Neural crest cell (in vitro differentiated cells): Measurements from ENCODE around the gene OXCT1. TPM values are rescaled to one million over a fixed set of nuclear protein-coding genes. Genes with fewer than 3 reads are reported as not detected.
"Not testable (repeated sequence)": the region's sequence is repeated elsewhere in the genome, so short reads cannot be mapped to it uniquely, and the experiment has no call there.

Experiments used
- DNase-seq: peaks from one replicate; pipeline ENCODE4 v3.0.0; 2021; ENCODE audit warnings: low read depth, mixed read lengths, low spot score
- H3K27ac Mint-ChIP-seq: one replicate; pipeline ENCODE4 v1.8.0; 2021; ENCODE audit warnings: mild to moderate bottlenecking, mixed read lengths; ENCODE audit not compliant: unreplicated experiment
- H3K27me3 Mint-ChIP-seq: 2 replicates; pipeline ENCODE4 v1.8.0; 2021; ENCODE audit warnings: low read depth, mild to moderate bottlenecking, mixed read lengths
- H3K36me3 Mint-ChIP-seq: 2 replicates; pipeline ENCODE4 v1.8.0; 2021; ENCODE audit warnings: low read depth, mild to moderate bottlenecking, mixed read lengths
- H3K4me1 Mint-ChIP-seq: 2 replicates; pipeline ENCODE4 v1.8.0; 2021; ENCODE audit warnings: mixed read lengths
- H3K4me3 Mint-ChIP-seq: one replicate; pipeline ENCODE4 v1.8.0; 2021; ENCODE audit warnings: mild to moderate bottlenecking, mixed read lengths
- H3K9me3 Mint-ChIP-seq: 2 replicates; pipeline ENCODE4 v1.8.0; 2021; ENCODE audit warnings: mixed read lengths
- total RNA-seq: library from RNA; stranded (reverse); gene quantifications from 2 replicates; pipeline ENCODE4 v1.2.1, GENCODE V29; 2021
- TF ChIP-seq, protein P1 (sequence below): fragments of 200-600 bp; sonication (generic); conservative IDR thresholded peaks from 2 replicates; pipeline ENCODE4 v1.5.0; 2021; ENCODE audit warnings: antibody characterized with exemption, mild to moderate bottlenecking

OXCT1 gene
- total RNA-seq, 1 donor from 2014 or later: 30.2 TPM

GRCh38 chr5:41856644-41857491 lies 13.4 kb downstream of the OXCT1 start:
- no peak overlapping the region for H3K27ac Mint-ChIP-seq
- peak; percentile 44 for DNase-seq
- H3K9me3 Mint-ChIP-seq: no peaks in the 10 kb centered on the region
- H3K4me3 Mint-ChIP-seq: no peak overlapping the region
- TF ChIP-seq, protein P1, sequence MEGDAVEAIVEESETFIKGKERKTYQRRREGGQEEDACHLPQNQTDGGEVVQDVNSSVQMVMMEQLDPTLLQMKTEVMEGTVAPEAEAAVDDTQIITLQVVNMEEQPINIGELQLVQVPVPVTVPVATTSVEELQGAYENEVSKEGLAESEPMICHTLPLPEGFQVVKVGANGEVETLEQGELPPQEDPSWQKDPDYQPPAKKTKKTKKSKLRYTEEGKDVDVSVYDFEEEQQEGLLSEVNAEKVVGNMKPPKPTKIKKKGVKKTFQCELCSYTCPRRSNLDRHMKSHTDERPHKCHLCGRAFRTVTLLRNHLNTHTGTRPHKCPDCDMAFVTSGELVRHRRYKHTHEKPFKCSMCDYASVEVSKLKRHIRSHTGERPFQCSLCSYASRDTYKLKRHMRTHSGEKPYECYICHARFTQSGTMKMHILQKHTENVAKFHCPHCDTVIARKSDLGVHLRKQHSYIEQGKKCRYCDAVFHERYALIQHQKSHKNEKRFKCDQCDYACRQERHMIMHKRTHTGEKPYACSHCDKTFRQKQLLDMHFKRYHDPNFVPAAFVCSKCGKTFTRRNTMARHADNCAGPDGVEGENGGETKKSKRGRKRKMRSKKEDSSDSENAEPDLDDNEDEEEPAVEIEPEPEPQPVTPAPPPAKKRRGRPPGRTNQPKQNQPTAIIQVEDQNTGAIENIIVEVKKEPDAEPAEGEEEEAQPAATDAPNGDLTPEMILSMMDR: peak; percentile 85
- H3K27me3 Mint-ChIP-seq: no peaks in the 10 kb centered on the region
- H3K36me3 Mint-ChIP-seq: peaks cover under 1% of the 10 kb centered on the region
- H3K4me1 Mint-ChIP-seq: no peaks in the 10 kb centered on the region

DNA sequence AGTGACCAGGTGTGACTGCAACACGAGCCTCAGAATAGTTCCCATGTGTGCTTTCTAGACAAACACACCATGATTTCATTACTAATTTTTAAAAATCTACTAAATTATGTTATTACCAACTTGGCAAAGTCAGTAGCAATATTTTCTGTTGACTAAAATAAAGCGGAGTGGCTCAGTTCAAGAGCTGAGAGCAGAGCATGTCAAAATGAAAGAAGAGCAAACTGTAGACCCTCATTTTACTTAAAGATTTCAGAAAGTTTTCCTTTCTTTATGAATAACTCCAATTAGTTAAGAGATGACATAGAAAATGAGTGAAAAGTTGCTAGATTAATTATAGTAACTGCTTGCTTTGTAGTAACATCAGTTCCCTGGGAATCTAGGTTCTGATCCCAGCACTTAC lies 17.9 kb downstream of the OXCT1 start:
- Mint-ChIP-seq H3K36me3 (peaks cover 30% of the 10 kb centered on the region), H3K9me3 (peaks cover 11% of the 10 kb centered on the region), H3K4me1 (no peaks in the 10 kb centered on the region), H3K27me3 (no peaks in the 10 kb centered on the region), H3K4me3 (no peak overlapping the region), H3K27ac (no peak overlapping the region)
- TF ChIP-seq, protein P1: no peak
- no peak for DNase-seq

DNA sequence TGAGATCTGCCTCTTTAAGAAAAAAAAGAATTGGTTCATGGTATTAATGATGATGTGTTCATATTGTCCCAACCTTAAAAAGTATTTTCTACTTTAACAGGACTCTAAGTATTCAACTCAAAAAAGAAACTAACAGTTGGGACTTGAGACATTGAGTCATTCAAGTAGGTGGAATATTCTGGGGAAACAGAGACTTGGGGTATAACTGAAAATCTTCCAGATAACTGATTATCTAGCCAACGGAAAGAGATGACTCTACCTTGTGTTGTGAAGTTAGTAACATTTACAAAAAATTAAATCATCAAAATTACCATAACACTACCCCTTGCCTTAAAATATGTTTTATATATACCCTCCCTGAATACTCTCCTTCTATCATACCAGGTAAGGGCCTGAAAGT lies 19.1 kb downstream of the OXCT1 start:
- Mint-ChIP-seq H3K4me1 (no peaks in the 10 kb centered on the region), H3K4me3 (no peak overlapping the region), H3K27ac (no peak overlapping the region), H3K36me3 (peaks cover 33% of the 10 kb centered on the region), H3K27me3 (no peaks in the 10 kb centered on the region), H3K9me3 (peaks cover 11% of the 10 kb centered on the region)
- no peak for DNase-seq
- TF ChIP-seq, protein P1: no peak

GRCh38 chr5:41848983-41849382 lies 21.2 kb downstream of the OXCT1 start:
- Mint-ChIP-seq H3K27me3 (no peaks in the 10 kb centered on the region), H3K9me3 (peaks cover 11% of the 10 kb centered on the region), H3K4me1 (no peaks in the 10 kb centered on the region), H3K36me3 (peaks cover 33% of the 10 kb centered on the region), H3K4me3 (no peak overlapping the region), H3K27ac (no peak overlapping the region)
- TF ChIP-seq, protein P1: no peak
- DNase-seq: no peak

DNA sequence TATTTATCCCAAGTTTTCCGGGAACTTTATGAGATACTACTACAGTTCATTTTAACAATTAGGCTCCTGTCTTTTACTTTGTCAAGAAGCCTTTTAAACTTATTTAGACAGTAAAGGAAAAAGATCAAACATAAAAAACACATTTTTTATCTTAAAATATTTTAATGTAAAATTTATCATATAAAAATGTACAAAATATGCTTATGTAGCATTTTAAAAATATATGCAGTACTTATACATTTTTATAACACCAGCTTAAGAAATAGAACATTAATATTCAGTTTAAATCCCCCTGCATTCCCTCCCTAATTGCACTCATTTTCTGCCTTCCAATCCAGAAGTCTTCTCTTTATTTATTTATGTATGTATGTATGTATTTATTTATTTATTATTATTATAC lies 24.5 kb downstream of the OXCT1 start:
- peaks cover 21% of the 10 kb centered on the region for H3K36me3 Mint-ChIP-seq
- H3K27me3 Mint-ChIP-seq, H3K27ac Mint-ChIP-seq, H3K4me3 Mint-ChIP-seq, DNase-seq, H3K4me1 Mint-ChIP-seq, H3K9me3 Mint-ChIP-seq: not testable (repeated sequence)

- H3K27me3 Mint-ChIP-seq: no peaks in the 10 kb centered on the region
- H3K27ac Mint-ChIP-seq: no peak overlapping the region
- DNase-seq: no peak
- peaks cover 13% of the 10 kb centered on the region for H3K36me3 Mint-ChIP-seq
- no peaks in the 10 kb centered on the region for H3K4me1 Mint-ChIP-seq
- TF ChIP-seq, protein P1: no peak
- H3K9me3 Mint-ChIP-seq: peaks cover 5% of the 10 kb centered on the region
- H3K4me3 Mint-ChIP-seq: no peak overlapping the region
Measured at GRCh38 chr5:41844502-41844901, 25.7 kb downstream of the OXCT1 start.
